GM12878 (cell line): ENCODE data around the gene KANSL3. TPM values are rescaled to one million over a fixed set of nuclear protein-coding genes. Genes with fewer than 3 reads are reported as not detected.

Experiments used
- ATAC-seq: fragments of 200-7000 bp; cut with Tn5 transposase; 3 replicates; pipeline ENCODE4 v1.9.1; 2020; ENCODE audit warnings: mild to moderate bottlenecking, moderate library complexity
- Bru-seq: library from RNA; stranded (reverse); fragments of 400-500 nt; gene quantifications from one replicate; lab custom pipeline; 2021; lab: Mats Ljungman, UMichigan
- BruChase-seq, 2 experiments: library from RNA; stranded (reverse); fragments of 400-500 nt; gene quantifications; one replicate each; lab custom pipeline; 2021; lab: Mats Ljungman, UMichigan
- BruUV-seq: library from RNA; stranded (reverse); fragments of 400-500 nt; replicated peaks from 2 replicates; lab custom pipeline; 2021; lab: Mats Ljungman, UMichigan
- CTCF ChIA-PET: fragments of 300-600 bp; sonication (Branson Sonifier 250); formaldehyde crosslinking; extraction: SDS; loops from one replicate; lab custom pipeline; 2021; ENCODE audit warnings: inconsistent platforms; lab: Yijun Ruan, JAX
- POLR2A ChIA-PET: fragments of 350-600 bp; formaldehyde crosslinking; extraction: SDS; loops from one replicate; lab custom pipeline; 2021; ENCODE audit warnings: inconsistent platforms; lab: Charles Lee
- RAD21 ChIA-PET: fragments of 300-600 bp; sonication (Branson Sonifier 250); formaldehyde crosslinking; loops from one replicate; lab custom pipeline; 2023; ENCODE audit warnings: antibody characterized with exemption; ENCODE audit not compliant: unreplicated experiment; lab: Charles Lee
- SMC1A ChIA-PET: fragments of 300-600 bp; sonication (Branson Sonifier 250); formaldehyde crosslinking; loops from one replicate; lab custom pipeline; 2023; ENCODE audit not compliant: unreplicated experiment, uncharacterized antibody; lab: Charles Lee
- DNase-seq: peaks from one replicate; pipeline ENCODE4 v3.0.0-alpha.2; 2011; ENCODE audit warnings: low read depth, low spot score
- FAIRE-seq: peaks from 3 replicates; lab custom pipeline; 2011; peaks lifted over from hg19 to GRCh38; lab: Jason Lieb, UNC
- H2AFZ ChIP-seq: 2 replicates; pipeline ENCODE4 v1.6.0; 2011; ENCODE audit warnings: low read depth, low read length, control low read depth; ENCODE audit not compliant: control insufficient read depth
- H3K27ac ChIP-seq: 2 replicates; pipeline ENCODE4 v1.5.1; 2011; ENCODE audit warnings: control low read depth; ENCODE audit not compliant: control insufficient read depth, insufficient read depth
- H3K27me3 ChIP-seq, 2 experiments: replicated peaks in 1 of 2; 2 replicates each; pipeline versions ENCODE4 v1.6.0 to v1.6.1; 2011; ENCODE audit warnings: low read length in 1 of 2; ENCODE audit not compliant: control insufficient read depth in 2 of 2, insufficient read depth in 2 of 2
- H3K36me3 ChIP-seq, 2 experiments: 2 replicates each; pipeline ENCODE4 v1.5.1; 2011; ENCODE audit warnings: low read length in 1 of 2; ENCODE audit not compliant: control insufficient read depth in 2 of 2, insufficient read depth in 2 of 2
- H3K4me1 ChIP-seq: 2 replicates; pipeline ENCODE4 v1.6.1; 2011; ENCODE audit warnings: mild to moderate bottlenecking, low read length, moderate library complexity, mixed read lengths; ENCODE audit not compliant: control insufficient read depth, insufficient read depth
- H3K4me2 ChIP-seq: 2 replicates; pipeline ENCODE4 v1.6.0; 2011; ENCODE audit warnings: control low read depth; ENCODE audit not compliant: control insufficient read depth, insufficient read depth
- H3K4me3 ChIP-seq: fragments of 200-600 bp; sonication (generic); 2 replicates; pipeline ENCODE4 v1.5.1; 2016
- H3K79me2 ChIP-seq: 2 replicates; pipeline ENCODE4 v1.6.0; 2011; ENCODE audit warnings: low read length; ENCODE audit not compliant: control insufficient read depth, insufficient read depth
- H3K9ac ChIP-seq: 2 replicates; pipeline ENCODE4 v1.8.0; 2011; ENCODE audit warnings: low read length, control low read depth, mixed read lengths; ENCODE audit not compliant: control insufficient read depth, insufficient read depth
- H3K9me3 ChIP-seq: replicated peaks from 3 replicates; pipeline ENCODE4 v1.5.1; 2011; ENCODE audit warnings: mild to moderate bottlenecking, low read length; ENCODE audit not compliant: control insufficient read depth, insufficient read depth
- H4K20me1 ChIP-seq: 2 replicates; pipeline ENCODE4 v1.6.0; 2011; ENCODE audit not compliant: control insufficient read depth, insufficient read depth
- BACH1 ChIP-seq: fragments of 450-650 bp; IDR thresholded peaks from 2 replicates; pipeline ENCODE4 v1.6.1; 2017; ENCODE audit warnings: mild to moderate bottlenecking, borderline replicate concordance
- BMI1 ChIP-seq: fragments of 450-650 bp; IDR thresholded peaks from 2 replicates; pipeline ENCODE4 v1.6.1; 2016; ENCODE audit warnings: mild to moderate bottlenecking, moderate library complexity, borderline replicate concordance
- EED ChIP-seq: sonication (generic); IDR thresholded peaks from 2 replicates; pipeline ENCODE4 v1.6.1; 2016; ENCODE audit warnings: antibody characterized with exemption, low read depth
- HCFC1 ChIP-seq: fragments of 150-350 bp; IDR thresholded peaks from 2 replicates; pipeline ENCODE4 v1.6.1; 2014; ENCODE audit warnings: low read length
- IRF3 ChIP-seq: fragments of 450-650 bp; IDR thresholded peaks from 2 replicates; pipeline ENCODE4 v1.6.1; 2014; ENCODE audit warnings: mild to moderate bottlenecking
- NBN ChIP-seq: fragments of 450-650 bp; IDR thresholded peaks from 2 replicates; pipeline ENCODE4 v1.6.1; 2016
- RB1 ChIP-seq: fragments of 450-650 bp; formaldehyde crosslinking; IDR thresholded peaks from 2 replicates; pipeline ENCODE4 v1.6.1; 2017; ENCODE audit warnings: mild to moderate bottlenecking, borderline replicate concordance
- RCOR1 ChIP-seq: conservative IDR thresholded peaks from 2 replicates; pipeline ENCODE4 v1.6.1; 2012; ENCODE audit warnings: low read depth, low read length, improper control_type of control experiment
- STAT3 ChIP-seq: IDR thresholded peaks from 2 replicates; pipeline ENCODE4 v1.6.1; 2011; ENCODE audit warnings: low read depth, low read length, improper control_type of control experiment
- ZBTB11 ChIP-seq: fragments of 450-650 bp; formaldehyde crosslinking; IDR thresholded peaks from 2 replicates; pipeline ENCODE4 v1.5.0; 2022; ENCODE audit warnings: mild to moderate bottlenecking, missing genetic modification characterization
- ZNF217 ChIP-seq: fragments of 450-650 bp; IDR thresholded peaks from 2 replicates; pipeline ENCODE4 v1.6.1; 2017; ENCODE audit warnings: antibody characterized with exemption, mild to moderate bottlenecking
- WGBS: methylation state at CpG from one replicate; pipeline ENCODE4 v1.1.6; 2016; ENCODE audit warnings: low lambda C conversion rate; ENCODE audit not compliant: insufficient replicate concordance, insufficient coverage; ENCODE audit errors: missing lambda C conversion rate; 5-methylcytosine and 5-hydroxymethylcytosine counted together
- in situ Hi-C: fragments of 300-500 bp; cut with MboI; formaldehyde crosslinking; loops from 9 replicates; pipeline ENCODE4 v1.14.3; 2018; ENCODE audit warnings: mixed read lengths
- intact Hi-C: fragments of 100-400 bp; cut with micrococcal nuclease; formaldehyde crosslinking; loops from one replicate; pipeline ENCODE4 v1.14.2; 2022; ENCODE audit not compliant: unreplicated experiment
- long read RNA-seq, 2 experiments: library from polyadenylated mRNA; unstranded; transcript quantifications; one replicate each; pipeline ENCODE4 v2.0.0, GENCODE V29; 2019 to 2020
- polyA minus RNA-seq, 3 experiments: library from RNA; depleted of rRNA, polyadenylated mRNA; stranded (reverse); fragments of >200 nt; gene quantifications; 2 replicates each; pipeline ENCODE4 v1.2.3, GENCODE V29; 2011
- polyA plus RNA-seq, 11 experiments: library from polyadenylated mRNA; depleted of rRNA in 4 of 11; unstranded in 6 of 11; stranded (reverse) in 5 of 11; fragments of >200 nt; fragmentation: Nextera tagmentation in 4 of 11; fragmentation: Illumina TruSeq in 1 of 11; extraction: Ambion mirVana in 4 of 11; extraction: Trizol in 1 of 11; gene quantifications; 1 replicate in 1 of 11; 2 replicates in 10 of 11; pipeline versions ENCODE4 v1.2.1 to v1.2.3, GENCODE V29; 2011 to 2016; ENCODE audit warnings: inconsistent platforms in 2 of 11, missing spikeins in 2 of 11, low read depth in 1 of 11
- total RNA-seq, 4 experiments: library from RNA; depleted of rRNA in 3 of 4; stranded (reverse); fragments of >200 nt in 3 of 4; fragmentation: Illumina TruSeq in 1 of 4; extraction: Trizol in 1 of 4; gene quantifications; 2 replicates each; pipeline versions ENCODE4 v1.2.1 to v1.2.3, GENCODE V29; 2013 to 2021

The KANSL3 gene
- total RNA-seq (2013; cell fraction: nucleolus; rRNA removed), result 102 and 116 TPM in 2 replicates
- total RNA-seq (2014; rRNA removed) (18.6 and 24.6 TPM in 2 replicates), total RNA-seq (2014; rRNA removed; fragmentation: Illumina TruSeq; extraction: Trizol) (13.5 and 15.9 TPM in 2 replicates), total RNA-seq (2021) (25.9 and 26.1 TPM in 2 replicates), polyA plus RNA-seq (2011; rRNA removed) (13.6 and 14.9 TPM in 2 replicates), polyA plus RNA-seq (2014; fragmentation: Illumina TruSeq; extraction: Trizol) (15.0 and 18.0 TPM in 2 replicates), polyA plus RNA-seq (2014; fragmentation: Nextera tagmentation; extraction: Ambion mirVana) (1 to 10 TPM; 5.6 to 6.6 TPM), polyA plus RNA-seq (2014; rRNA removed) (18.3 and 20.0 TPM in 2 replicates), polyA plus RNA-seq (2016; fragmentation: Nextera tagmentation; extraction: Ambion mirVana) (10 to 100 TPM; 14.1 to 17.5 TPM), polyA minus RNA-seq (2011; rRNA and poly(A)+ RNA removed) (46.5 and 64.6 TPM in 2 replicates), Bru-seq, nascent RNA (percentile 85 among the genes with signal in this experiment), BruChase-seq, experiment 1, labeled RNA remaining after a 6-hour chase (percentile 92 among the genes with signal in this experiment), BruChase-seq, experiment 2, labeled RNA remaining after a 2-hour chase (percentile 92 among the genes with signal in this experiment)
- 15.2 TPM for polyA plus RNA-seq (2011; ENCODE audit: low read depth)
- 19.3 and 20.1 TPM in 2 replicates for polyA plus RNA-seq (2011; cell fraction: cytosol; rRNA removed)
- polyA plus RNA-seq (2011; cell fraction: nucleus; rRNA removed), result 46.5 and 50.4 TPM in 2 replicates
- polyA plus RNA-seq (2012), result 17.1 and 24.9 TPM in 2 replicates
- polyA minus RNA-seq (2011; cell fraction: cytosol; rRNA and poly(A)+ RNA removed), result 10.5 and 14.8 TPM in 2 replicates
- polyA minus RNA-seq (2011; cell fraction: nucleus; rRNA and poly(A)+ RNA removed), result 30.1 and 53.5 TPM in 2 replicates
- long read RNA-seq, experiment 1, partial matches to known transcripts, result 3 of 4 reads
- long read RNA-seq, experiment 1, other reads (novel, unspliced or antisense), result 1 of 4 reads
- long read RNA-seq, experiment 2, partial matches to known transcripts, result 2 of 18 reads
- long read RNA-seq, experiment 2, other reads (novel, unspliced or antisense), result 16 of 18 reads

- peak within 1 kb of the TSS; percentile 98 for H2AFZ ChIP-seq
- peak within 1 kb of the TSS; percentile 89 for H3K4me3 ChIP-seq
- H3K9ac ChIP-seq, result peak within 1 kb of the TSS; percentile 94
- peak; percentile 76 for ATAC-seq
- peak within 1 kb of the TSS; percentile 96 for H3K4me2 ChIP-seq
- intact Hi-C loops (loop anchor here (1.0 to 5.0 kb wide), 3 partner anchors 122 to 229 kb away; partner anchors contain the start of gene CNNM4), in situ Hi-C loops (no loop called here)
- 8% methylated on average over 55 of the region's 67 CpGs for WGBS
- SMC1A ChIA-PET, result interaction anchor here (0.9 to 1.0 kb wide), 2 partner anchors 26 to 124 kb away, joined by 3 read pairs; no protein-coding TSS in a partner anchor
- H3K4me1 ChIP-seq, result no peaks in the 10 kb centered on the region; the same call in 1 of the 2 replicates
- BruUV-seq, result no TSS peak
- RAD21 ChIA-PET, result interaction anchor here (0.5 to 2.3 kb wide), 6 partner anchors 120 to 261 kb away, joined by 3 to 12 read pairs (median 4); partner anchors contain the start of genes ANKRD39, CNNM3 and CNNM4
- no peaks in the 10 kb centered on the region for H3K9me3 ChIP-seq
- peak; percentile 64 for DNase-seq
- peaks cover 28% of the 10 kb centered on the region for H3K79me2 ChIP-seq
- H3K27me3 ChIP-seq, result no peaks in the 10 kb centered on the region
- CTCF ChIA-PET, result interaction anchor here (0.6 to 3.1 kb wide), 6 partner anchors 15 to 245 kb away, joined by 3 to 25 read pairs (median 3); partner anchors contain the start of gene CNNM4
- FAIRE-seq, result peak; percentile 88
- POLR2A ChIA-PET, result interaction anchor here (0.5 to 2.3 kb wide), 7 partner anchors 10 to 371 kb away, joined by 3 to 10 read pairs (median 6); no protein-coding TSS in a partner anchor
- no peaks in the 10 kb centered on the region for H4K20me1 ChIP-seq
- H3K27ac ChIP-seq, result peak within 1 kb of the TSS; percentile 84
- peaks cover 0 to 4% of the 10 kb centered on the region in 2 experiments; a peak in 2 of 4 replicates for H3K36me3 ChIP-seq
- TF ChIP-seq BACH1 (peak; percentile 64; the same call in 1 of the 2 replicates), ZNF217 (peak; percentile 70; the same call in 1 of the 2 replicates), NBN (peak; percentile 96), ZBTB11 (CRISPR knock-in tag) (no peak), RB1 (peak; percentile 89; the same call in 1 of the 2 replicates), HCFC1 (peak; percentile 74), EED (peak; percentile 61; the same call in 1 of the 2 replicates), IRF3 (no peak), BMI1 (no peak), STAT3 (peak; percentile 99; the same call in 1 of the 2 replicates), RCOR1 (peak; percentile 97)
Measured at GRCh38 chr2:96638144-96639121, at the start of gene KANSL3. KANSL3 (minus strand) TSS chr2:96638312; CDS start chr2:96637135, 1,177 bp downstream.
